Suppressor macrophage treated with lipopolysaccharide for 4 hours (primary cell): Measurements from ENCODE around the gene PHOX2B.
"Not testable (repeated sequence)": the region's sequence is repeated elsewhere in the genome, so short reads cannot be mapped to it uniquely, and the experiment has no call there.

Source experiments
- DNase-seq: peaks from one replicate; pipeline ENCODE4 v3.0.0-alpha.2; 2020

The PHOX2B gene

DNA sequence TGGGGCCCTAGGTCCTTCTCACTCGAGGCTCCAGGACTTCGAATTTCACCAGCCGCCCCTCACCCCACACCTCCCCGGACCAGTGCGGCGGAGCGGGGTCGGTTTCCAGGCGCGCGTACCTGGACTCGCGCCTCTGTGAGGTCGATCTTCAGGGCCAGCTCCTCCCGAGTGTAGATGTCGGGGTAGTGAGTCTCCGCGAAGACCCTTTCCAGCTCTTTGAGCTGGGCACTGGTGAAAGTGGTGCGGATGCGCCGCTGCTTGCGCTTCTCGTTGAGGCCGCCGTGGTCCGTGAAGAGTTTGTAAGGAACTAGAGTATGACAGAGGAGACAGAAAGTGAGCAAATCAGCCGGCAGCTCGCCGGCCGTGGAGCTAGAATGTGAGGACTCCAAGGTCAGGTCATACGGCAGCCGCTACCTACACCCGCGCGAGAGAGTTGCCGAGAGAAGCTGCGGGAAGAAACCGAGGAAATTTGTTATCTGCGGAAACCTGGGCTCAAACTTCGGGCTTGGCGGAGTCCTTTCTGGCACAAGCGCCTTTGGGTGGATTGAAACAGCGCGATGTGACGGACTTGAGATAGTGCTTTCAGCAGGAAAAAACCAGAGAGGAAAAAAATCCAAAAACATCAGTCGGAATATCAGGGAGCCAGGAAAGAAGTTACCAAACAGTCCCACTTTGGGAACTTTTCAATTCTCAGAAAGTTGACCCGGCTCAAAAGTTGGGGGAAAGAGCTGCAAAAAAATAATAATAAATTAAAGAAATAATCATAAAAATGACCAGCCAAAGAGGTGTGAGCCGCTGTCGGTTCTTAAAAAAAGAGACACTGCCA, 1.1 kb downstream of the PHOX2B start:
- DNase-seq = no peak

DNA sequence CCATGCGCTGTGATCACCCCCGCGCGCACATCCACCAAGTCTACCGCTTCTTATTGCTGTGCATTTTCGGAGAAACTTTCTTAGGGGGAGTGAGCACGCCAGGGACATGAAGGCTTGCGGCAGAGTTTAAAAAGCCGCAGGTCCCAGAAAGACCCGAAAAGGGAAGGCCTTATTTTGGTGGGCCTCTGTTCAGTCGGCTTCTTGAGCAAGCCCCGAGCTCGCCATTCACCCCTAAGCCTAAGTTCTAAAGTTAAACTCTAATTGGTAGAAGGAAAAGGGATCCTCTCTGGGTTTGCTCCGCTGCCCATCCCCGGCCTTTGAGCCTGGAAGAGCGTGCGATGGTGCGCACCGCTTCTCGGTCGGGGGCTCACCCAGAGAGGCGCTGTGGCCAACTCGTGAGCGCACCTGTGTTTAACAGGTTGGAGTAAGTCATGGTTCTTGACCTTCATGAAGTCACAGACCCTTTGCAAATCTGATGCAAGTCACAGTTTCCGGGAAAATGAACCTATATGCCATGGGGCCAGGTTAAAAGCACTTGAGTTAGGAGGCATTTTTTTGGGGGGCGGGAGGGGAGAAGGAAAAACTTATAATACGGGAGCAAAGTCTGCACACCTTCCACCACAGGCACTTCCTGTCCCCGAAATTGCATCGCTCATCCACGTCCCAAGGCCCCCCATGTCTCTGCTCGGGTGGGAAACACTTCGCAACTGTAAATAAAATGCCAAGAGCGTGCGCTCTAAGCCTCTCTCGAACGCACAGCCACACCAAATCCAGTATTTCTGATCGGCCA, 1.9 kb downstream of the PHOX2B start:
- DNase-seq = no peak

DNA sequence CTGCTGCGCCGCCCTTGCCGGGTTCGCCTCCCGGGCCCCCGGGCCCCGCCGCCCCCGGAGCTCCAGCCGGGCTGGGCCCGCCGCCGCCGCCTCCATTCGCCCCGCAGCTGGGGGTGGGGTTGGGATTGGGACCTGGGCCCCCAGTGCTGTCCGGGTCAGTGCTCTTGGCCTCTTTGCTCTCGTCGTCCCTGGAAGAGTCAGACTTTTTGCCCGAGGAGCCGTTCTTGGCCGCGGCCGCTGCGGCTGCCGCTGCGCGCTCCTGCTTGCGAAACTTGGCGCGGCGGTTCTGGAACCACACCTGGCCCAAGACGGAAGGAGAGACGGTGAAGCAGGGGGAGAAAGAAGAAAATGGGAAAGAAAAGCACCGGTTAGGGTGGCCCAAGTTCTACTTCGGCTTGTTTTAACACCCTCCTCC, 2.5 kb downstream of the PHOX2B start:
- no peak for DNase-seq

DNA sequence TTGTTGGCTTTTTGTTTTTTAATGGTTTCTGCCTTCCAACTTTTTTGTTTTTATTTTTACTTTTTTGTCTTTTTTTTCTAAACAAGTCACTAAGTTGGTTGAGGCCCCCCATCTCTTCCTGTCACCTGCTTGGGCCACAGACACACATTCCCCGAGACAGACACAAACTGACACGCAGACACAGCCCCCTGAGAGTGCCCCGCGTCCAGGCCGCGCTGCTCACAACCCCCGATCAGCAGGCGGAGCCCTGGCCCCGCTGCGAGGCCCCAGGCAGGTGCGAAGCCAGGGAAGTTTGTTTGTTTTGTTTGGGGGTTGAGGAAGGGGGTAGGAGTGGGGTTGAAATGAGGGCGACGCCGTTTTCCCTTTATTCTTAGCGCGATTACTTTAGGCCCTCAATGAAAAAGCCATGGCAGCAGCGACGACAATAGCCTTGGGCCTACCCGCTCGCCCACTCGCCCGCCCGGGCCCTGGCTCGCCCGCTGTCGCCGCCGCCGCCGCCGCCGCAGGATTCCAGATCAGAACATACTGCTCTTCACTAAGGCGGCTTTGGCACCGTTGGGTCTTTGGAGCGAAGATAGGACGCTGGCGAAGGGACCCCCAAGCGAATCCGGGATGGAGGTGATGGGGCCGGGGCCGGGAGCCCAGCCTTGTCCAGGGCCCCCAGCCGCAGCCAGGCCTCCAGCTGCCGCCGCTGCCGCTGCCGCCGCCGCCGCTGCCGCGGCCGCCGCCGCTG, 3.1 kb downstream of the PHOX2B start:
- DNase-seq = no peak

DNA sequence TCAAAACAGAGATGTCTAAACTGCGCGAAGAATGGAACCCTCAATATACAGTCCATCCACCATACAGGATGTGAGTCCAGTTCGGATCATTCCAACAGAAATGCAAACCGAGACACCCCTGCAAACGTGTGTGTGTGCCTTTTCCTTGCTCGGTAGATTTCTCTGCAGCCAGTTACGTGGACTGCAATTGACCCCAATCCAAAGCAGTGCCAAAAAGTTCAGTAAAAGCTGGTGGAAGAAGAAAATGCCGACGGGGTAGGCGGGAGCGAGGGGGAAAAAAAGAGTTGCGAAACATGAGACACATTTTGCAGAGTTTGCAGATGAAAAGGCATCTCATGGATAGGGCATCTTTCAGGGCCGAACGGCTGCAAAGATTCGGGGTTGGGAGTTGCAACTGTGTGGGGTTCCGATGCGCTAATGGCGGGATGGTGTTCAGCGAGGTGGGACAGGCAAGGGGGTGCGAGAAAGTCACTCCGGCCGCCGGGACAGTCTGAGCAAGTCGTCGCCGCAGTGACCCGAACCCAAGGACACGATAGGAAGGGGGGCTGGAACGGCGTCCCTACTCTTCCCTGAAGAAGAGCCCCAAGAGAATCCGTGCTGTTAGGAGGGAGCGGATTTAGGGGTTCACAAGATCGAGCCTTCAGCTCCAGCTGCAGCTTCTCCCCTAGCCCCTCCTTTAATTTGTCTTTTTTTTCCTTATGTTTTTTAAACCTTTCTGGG, 3.8 kb downstream of the PHOX2B start:
- no peak for DNase-seq

DNA sequence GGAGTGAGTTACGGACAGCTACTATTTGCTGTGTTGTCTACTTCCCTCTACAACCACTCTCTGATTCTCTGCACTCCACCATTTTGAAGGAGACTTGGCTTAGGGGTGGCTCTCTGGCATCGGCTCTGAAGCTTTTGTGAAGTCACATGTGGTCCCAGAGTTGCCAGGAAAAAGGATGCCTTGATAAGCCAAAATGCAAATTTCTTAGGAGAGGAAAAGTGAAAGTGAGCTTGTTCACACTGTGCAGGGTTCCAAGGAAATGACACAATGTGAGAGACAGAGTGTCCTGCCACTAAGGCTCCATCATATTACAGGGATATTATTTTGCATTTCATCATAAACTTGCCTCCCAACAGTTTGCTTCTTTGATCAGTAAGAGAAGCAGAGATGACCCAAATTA, 7.2 kb downstream of the PHOX2B start:
- DNase-seq = no peak

DNA sequence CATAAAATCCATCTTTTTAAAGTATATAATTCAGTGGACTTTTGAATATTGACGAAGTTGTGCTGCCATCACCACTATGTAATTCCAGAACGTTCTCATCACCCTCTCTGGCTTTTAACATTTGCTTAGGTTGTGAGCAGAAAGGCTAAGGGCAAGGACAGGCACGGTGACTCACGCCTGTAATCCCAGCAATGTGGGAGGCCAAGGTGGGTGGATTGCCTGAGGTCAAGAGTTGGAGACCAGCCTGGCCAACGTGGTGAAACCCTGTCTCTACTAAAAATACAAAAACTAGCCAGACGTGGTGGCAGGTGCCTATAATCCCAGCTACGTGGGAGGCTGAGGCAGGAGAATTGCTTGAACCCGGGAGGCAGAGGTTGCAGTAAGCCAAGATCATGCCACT, 11.0 kb downstream of the PHOX2B start:
- not testable (repeated sequence) for DNase-seq

DNA sequence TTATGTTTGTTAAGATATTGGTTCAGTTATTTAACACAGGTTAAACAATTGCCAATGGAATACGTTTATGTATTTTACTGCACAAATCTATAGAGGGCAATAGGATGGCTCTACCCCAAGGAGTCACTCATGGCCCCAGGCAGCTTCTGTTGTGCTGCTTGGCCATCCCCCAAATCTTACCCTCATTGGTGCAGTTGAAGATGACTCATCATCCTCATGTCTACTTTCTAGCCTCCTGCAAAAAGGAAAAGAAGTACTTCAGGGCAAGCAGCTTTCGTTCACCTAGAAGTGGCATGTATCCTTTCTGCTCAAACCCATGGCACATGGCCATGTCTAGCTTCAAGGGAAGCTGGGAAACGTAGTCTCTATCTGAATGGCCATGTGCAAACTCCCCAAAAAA, 14.2 kb downstream of the PHOX2B start:
- DNase-seq = no peak

DNA sequence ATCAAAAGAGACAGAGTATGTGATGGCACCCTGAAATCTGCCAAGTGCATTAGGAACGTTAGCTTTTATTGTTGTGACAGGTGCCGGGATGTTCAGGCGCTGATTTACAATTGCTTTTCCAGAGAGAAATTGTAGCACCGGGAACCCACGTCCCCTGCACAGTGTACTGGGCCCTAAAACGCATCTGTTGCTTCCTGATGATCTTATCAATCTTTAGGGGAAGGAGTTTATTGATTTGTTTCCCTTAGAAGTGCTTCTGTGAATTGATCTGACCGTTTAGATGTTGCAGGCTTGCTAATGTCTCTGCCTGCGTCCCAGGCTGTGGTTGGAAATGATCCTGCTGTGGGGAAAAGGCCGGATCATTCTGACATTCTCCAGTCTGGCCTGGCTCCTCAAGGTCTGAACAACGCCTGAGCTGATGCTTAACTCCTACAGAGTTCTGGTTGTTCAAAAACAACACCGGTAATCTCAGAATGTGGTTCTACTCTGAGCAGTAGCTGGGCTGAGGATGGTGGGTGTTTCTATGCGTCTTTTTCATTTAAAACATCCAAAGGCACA, 16.9 kb downstream of the PHOX2B start:
- no peak for DNase-seq

DNA sequence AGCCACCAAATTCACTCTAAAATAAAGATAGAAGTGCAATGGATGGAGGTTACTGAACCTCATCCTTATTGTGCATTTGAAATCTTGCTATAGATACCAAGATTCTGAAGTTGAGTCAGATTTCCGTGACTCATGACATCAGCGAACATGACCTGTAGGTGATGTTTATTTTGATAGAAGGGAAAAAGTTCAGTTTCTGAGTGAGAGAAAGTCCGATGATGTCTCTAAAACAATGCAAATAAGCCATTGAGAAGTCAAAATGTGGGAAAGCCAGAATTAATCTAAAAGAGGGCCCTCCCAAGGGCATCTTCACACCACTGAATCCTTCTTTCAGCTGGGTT, 20.0 kb downstream of the PHOX2B start:
- no peak for DNase-seq

DNA sequence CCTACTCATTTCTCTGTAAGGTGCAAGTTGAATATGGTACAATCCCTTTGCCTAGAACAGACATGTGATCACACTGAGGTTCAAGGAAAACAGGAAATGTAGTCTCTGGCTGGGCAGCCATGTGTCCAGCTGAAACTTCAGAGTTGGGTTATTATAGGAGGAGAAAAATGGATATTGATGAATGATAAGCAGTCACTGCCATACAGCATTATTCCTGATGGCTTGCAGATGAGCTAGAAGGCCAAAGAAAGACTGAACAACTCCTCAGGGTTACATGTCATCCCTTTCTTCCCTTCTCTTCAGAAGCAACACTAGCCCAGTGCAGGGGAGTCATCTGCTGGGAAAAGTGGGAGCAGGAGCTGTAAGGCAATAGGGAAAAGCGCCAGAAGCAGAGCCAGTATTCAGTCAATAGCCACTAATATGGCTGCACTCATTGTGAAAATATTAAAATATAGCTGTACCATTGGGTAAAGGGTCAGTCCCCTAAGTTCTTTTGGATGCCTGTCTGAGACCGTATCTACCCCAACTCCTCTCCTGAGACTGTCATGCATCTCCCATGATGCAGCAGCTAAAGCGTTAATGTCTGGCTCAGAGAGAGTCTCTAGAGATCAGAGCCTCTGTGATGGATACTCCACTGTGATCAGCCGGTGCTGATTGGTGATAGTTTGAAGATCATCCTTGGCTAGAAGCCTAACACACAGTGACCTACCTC, 20.5 kb downstream of the PHOX2B start:
- DNase-seq = no peak

DNA sequence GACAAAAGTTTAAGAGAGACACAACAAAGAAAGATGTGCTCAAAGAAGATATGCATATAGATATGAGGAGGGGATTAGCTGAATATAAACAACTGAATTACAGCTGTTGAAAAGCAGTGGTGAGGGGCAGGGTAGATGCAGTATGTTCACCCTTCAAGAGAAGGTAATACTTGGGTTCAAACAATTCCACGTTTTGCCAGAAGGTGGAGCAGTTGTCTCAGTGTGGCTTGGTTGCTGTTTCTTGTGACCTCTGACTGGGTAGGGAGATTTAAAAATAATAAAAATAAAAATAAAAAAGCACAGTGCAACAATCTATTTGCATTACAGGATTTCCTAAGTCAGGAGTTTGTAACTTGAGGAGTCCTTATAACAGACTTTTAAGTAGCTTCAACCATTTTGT, 23.3 kb downstream of the PHOX2B start:
- no peak for DNase-seq

DNA sequence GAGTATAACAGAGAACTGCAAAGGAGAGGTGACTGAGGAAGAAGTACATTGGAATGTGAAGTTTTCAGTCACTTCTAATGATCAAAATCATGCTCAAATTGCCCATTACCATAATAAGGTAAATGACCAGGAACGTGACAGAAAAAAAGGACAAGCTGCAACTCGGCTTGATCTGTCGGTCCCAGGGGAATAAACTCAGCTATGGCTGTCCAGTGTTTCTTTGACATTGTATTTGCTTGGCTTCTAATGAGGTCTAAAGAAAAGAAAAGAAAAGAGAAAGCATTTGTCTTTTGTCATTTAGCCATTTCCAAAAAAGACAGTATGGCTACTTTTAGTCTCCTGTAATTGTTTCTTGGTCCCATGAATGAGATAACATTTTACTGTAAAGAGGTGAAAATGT, 25.2 kb downstream of the PHOX2B start:
- DNase-seq = no peak

DNA sequence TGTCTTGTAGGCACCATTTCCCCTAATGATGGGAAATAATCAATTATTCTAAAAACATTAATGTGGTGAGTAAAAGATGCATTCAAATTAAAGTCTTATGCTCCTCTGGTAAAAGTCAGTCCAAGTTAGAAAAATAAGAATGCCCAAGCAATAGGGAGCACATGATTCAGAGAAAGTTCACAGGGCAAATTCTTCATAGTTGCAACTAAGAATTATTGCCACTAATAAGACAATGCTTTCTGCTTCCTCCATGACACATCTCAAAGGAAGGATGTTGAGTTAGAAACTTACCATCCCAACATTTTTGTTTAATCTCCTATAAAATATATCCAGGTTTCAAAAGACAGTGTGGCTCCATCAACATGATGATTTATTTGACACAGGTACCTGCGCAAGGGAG, 26.3 kb downstream of the PHOX2B start:
- no peak for DNase-seq

DNA sequence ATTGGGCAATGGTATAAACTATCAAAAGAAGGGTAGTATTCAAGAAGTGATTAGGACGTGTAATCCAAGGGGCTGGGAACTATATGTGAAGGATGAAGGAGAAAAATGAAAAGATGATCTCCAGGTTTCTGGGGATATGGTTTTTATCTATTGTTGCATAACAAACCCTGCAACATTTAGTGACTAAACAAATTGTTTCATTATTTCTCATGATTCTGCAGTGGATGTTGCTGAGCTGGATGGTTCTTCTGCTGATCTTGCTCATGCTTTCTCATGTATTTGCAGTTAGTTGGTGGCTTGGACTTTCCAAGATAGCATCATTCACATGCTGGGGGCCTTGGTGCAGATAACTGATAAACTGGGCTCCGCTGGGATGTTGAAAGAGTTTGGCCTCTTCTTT, 29.1 kb downstream of the PHOX2B start:
- no peak for DNase-seq

DNA sequence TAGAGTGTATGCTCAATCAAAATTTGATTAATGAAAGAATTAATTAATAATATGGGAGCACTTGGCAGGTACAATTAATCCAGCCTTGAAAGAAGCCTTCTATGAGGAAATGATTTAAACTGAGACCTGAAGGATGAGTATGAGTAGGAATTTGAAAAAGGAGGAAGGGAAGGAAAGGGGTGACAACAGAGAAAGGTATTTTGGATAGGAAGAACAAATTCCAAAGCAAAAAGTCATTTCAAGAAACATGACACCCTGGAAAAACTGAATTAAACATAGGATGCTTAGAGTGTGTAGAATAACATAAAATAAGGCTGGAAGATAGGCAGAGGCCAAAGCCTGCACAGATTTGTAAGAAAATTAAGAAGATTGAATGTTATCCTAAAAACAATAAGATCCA, 29.6 kb downstream of the PHOX2B start:
- no peak for DNase-seq

DNA sequence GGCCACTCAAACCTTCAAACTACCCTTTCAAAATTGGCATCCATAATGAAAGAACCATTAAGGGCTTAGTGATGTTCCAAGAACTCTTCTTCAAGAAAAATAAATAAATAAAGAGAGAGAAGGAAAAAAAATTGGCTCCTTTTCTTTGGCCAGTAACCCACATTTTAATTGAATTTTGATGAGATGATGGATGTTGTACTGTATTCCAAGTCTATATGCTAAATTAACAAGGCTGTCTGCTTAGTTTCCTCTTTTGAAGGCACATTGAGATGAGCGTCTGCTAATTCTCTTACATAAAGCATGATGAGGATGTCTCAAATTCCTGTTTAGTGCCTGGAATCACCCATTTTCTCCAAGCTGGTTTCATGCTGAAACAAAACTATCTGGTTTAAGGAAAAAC, 33.4 kb downstream of the PHOX2B start:
- DNase-seq = no peak

DNA sequence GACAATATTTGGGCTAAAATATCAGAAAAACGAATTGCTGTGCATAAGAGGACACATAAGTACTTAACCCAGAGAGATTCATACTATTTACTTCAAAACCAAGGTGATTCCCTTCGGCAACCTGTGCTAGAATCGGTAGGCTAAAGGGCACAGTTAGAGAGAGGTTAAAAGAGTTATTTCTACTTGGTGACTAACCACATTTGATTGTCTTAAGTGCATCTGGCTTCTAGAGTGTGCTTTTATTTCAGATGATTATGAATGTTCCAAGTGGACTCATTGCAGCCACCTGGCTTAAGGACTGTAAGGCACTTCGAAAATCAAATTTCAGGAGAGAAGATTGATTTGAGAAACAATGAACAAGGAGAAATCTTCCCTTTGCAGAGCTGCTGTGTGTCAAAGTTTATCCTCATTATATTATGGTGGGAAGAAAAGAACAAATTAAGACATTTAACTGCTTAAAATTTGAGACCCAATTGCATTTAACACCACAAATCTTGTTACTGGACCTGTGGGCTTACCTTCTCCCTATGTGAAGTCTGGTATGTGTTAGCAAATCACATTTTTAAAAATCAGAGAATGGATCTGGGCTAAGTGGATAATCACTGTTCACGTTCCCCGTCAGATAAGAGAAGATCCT, 34.0 kb downstream of the PHOX2B start:
- DNase-seq = no peak

DNA sequence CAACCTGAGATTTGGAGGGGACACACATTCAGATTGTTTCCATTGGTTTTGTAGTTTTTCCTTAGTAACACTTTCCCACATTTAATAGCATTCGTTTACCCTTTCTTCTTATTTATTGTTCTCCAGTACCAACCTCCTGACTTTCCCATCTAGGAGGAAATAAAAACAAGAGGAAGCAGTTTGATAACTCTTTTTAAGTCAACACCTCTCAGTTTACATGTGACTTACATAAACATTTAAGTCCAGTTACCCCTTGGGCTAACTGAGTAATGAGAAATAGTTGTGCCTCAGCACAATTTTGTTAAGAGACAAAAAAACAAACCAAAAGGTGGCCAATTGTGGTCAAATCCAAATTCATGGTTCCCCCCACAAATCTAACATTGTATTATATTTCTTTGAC, 34.8 kb downstream of the PHOX2B start:
- DNase-seq = no peak

DNA sequence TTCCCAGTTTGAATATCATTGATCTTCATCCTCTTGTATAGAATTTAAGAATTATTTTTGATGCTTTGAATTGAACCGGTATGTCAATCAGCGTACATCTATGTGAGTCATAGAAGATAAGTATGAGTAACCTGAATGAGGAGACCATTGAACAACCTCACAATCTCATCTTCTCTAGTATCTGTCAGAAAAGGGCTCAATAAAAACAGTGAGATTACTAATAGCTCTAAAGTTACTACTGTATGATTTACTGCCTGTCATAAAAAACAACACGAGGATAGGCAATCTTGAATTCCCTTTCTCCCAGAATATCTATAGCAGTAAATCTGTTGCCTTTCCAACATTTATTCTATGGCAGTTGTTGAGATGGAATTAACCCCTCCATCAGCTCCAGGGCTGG, 36.1 kb downstream of the PHOX2B start:
- no peak for DNase-seq

DNA sequence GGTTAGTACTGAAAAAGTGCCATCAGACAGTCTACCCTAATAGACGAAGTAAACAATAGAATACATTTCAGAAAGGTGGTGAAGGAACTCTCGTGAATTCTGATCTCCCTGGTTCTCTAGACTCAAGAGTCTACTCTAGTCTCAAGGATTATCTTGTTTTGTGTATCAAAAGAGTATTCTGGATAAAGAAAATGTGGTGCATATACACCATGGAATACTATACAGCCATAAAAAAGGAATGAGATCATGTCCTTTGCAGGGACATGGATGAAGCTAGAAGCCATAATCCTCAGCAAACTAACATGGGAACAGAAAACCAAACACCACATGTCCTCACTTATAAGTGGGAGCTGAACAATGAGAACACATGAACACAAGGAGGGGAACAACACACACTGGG, 36.9 kb downstream of the PHOX2B start:
- not testable (repeated sequence) for DNase-seq
